PC-3 (cell line): Measurements from ENCODE around the gene MORN4.
"Not testable (repeated sequence)": the region's sequence is repeated elsewhere in the genome, so short reads cannot be mapped to it uniquely, and the experiment has no call there.

Experiments used
- CTCF ChIP-seq: fragments of 300-600 bp; sonication (generic); conservative IDR thresholded peaks from 2 replicates; pipeline ENCODE4 v1.5.1; 2017; ENCODE audit warnings: antibody characterized with exemption, low read depth, mild to moderate bottlenecking, low read length
- EZH2 ChIP-seq: fragments of 300-600 bp; sonication (generic); IDR thresholded peaks from one replicate; pipeline ENCODE4 v1.6.1; 2017; ENCODE audit warnings: antibody characterized with exemption, mild to moderate bottlenecking, low read length; ENCODE audit not compliant: unreplicated experiment

GRCh38 chr10:97642471-97643159 is 9.3 kb upstream of the MORN4 start:
- not testable (repeated sequence) for TF ChIP-seq CTCF, EZH2
